ENCODE data around the gene NKAIN2. TPM values are rescaled to one million over a fixed set of nuclear protein-coding genes. Genes with fewer than 3 reads are reported as not detected.

NKAIN2 gene
- polyA plus RNA-seq, 1 donor (not counting 4 experiments of a cell fraction or from before 2014, with no cell fraction given), result 0.13 TPM

DNA sequence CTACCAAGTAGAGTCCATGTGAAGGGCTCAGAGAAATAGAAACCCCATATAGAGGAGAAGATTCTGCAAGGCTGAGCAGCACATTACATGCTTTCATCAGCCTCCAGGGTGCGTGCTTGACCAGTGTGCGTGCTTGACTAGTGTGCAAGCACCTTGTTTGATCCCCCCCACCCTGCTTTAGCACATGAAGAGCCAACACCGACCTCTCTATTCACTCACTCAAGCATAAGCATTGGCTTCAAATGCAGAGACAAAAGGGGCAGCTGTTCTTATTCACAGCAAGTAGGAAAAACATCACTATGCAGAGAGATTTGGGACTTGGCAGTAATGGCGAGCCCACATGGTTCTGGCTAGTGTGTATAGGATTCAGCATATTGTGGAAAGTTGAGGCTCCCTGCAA is 879.8 kb downstream of the NKAIN2 start:
- DNase-seq (ENCODE audit: low read depth, low spot score) (no peak), FAIRE-seq (no peak)
- no peak overlapping the region for H2AFZ ChIP-seq (ENCODE audit: control insufficient read depth, low read length)
- no peak overlapping the region for H3K4me3 ChIP-seq (ENCODE audit: control insufficient read depth in 2 of 3, extremely low read depth in 1 of 3, insufficient read depth in 2 of 3, low read depth in 1 of 3, low read length in 3 of 3)
- no peak for TF ChIP-seq EZH2 (IDR thresholded peaks at IDR 0.05; ENCODE audit: low read length)
- TF ChIP-seq, protein P1, sequence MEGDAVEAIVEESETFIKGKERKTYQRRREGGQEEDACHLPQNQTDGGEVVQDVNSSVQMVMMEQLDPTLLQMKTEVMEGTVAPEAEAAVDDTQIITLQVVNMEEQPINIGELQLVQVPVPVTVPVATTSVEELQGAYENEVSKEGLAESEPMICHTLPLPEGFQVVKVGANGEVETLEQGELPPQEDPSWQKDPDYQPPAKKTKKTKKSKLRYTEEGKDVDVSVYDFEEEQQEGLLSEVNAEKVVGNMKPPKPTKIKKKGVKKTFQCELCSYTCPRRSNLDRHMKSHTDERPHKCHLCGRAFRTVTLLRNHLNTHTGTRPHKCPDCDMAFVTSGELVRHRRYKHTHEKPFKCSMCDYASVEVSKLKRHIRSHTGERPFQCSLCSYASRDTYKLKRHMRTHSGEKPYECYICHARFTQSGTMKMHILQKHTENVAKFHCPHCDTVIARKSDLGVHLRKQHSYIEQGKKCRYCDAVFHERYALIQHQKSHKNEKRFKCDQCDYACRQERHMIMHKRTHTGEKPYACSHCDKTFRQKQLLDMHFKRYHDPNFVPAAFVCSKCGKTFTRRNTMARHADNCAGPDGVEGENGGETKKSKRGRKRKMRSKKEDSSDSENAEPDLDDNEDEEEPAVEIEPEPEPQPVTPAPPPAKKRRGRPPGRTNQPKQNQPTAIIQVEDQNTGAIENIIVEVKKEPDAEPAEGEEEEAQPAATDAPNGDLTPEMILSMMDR (optimal IDR thresholded peaks at IDR 0.05 in 1 of 3, IDR thresholded peaks at IDR 0.05 in 1 of 3, conservative IDR thresholded peaks at IDR 0.05 in 1 of 3; ENCODE audit: extremely low read depth in 1 of 3, insufficient read depth in 2 of 3, low read length in 3 of 3), result peak in 1 of 3 experiments; percentile 38
- H3K4me2 ChIP-seq (ENCODE audit: control insufficient read depth, extremely low read depth, insufficient read depth, low read depth, low read length), result no peak overlapping the region
- no peaks in the 10 kb centered on the region for H4K20me1 ChIP-seq (ENCODE audit: control insufficient read depth, extremely low read depth, insufficient read depth, low read length)
- H3K36me3 ChIP-seq (ENCODE audit: control insufficient read depth in 2 of 2, extremely low read depth in 1 of 2, insufficient read depth in 2 of 2, low read length in 2 of 2), result no peaks in the 10 kb centered on the region
- H3K9ac ChIP-seq (ENCODE audit: control insufficient read depth, extremely low read depth, insufficient read depth, low read length), result no peak overlapping the region
- H3K9me3 ChIP-seq (ENCODE audit: control insufficient read depth, low read depth, low read length), result no peaks in the 10 kb centered on the region
- H3K4me1 ChIP-seq (ENCODE audit: control insufficient read depth, extremely low read depth, insufficient read depth, low read length), result no peaks in the 10 kb centered on the region
- H3K79me2 ChIP-seq (ENCODE audit: control insufficient read depth, insufficient read depth, low read length), result no peaks in the 10 kb centered on the region
- dilution Hi-C loops (cut with MboI; ENCODE audit: extremely low pct_ligation_motif_present, low sequenced_read_pairs), result no loop called here
- no peak overlapping the region for H3K27ac ChIP-seq (ENCODE audit: control insufficient read depth, insufficient read depth, low read length)
- H3K27me3 ChIP-seq (ENCODE audit: control insufficient read depth, extremely low read depth, insufficient read depth, low read length), result no peaks in the 10 kb centered on the region
- H3K9me1 ChIP-seq (ENCODE audit: control insufficient read depth, extremely low read depth, insufficient read depth, low read length), result no peaks in the 10 kb centered on the region

- TF ChIP-seq EZH2 (IDR thresholded peaks at IDR 0.05; ENCODE audit: low read length), result no peak
- TF ChIP-seq, protein P1 (optimal IDR thresholded peaks at IDR 0.05 in 1 of 3, IDR thresholded peaks at IDR 0.05 in 1 of 3, conservative IDR thresholded peaks at IDR 0.05 in 1 of 3; ENCODE audit: extremely low read depth in 1 of 3, insufficient read depth in 2 of 3, low read length in 3 of 3), result no peak
- no peak overlapping the region for H3K9ac ChIP-seq (ENCODE audit: control insufficient read depth, extremely low read depth, insufficient read depth, low read length)
- H3K4me1 ChIP-seq (ENCODE audit: control insufficient read depth, extremely low read depth, insufficient read depth, low read length), result no peaks in the 10 kb centered on the region
- H3K27ac ChIP-seq (ENCODE audit: control insufficient read depth, insufficient read depth, low read length), result no peak overlapping the region
- no peaks in the 10 kb centered on the region for H3K9me1 ChIP-seq (ENCODE audit: control insufficient read depth, extremely low read depth, insufficient read depth, low read length)
- H3K9me3 ChIP-seq (ENCODE audit: control insufficient read depth, low read depth, low read length), result no peaks in the 10 kb centered on the region
- FAIRE-seq (no peak), DNase-seq (ENCODE audit: low read depth, low spot score) (no peak)
- H3K79me2 ChIP-seq (ENCODE audit: control insufficient read depth, insufficient read depth, low read length), result no peaks in the 10 kb centered on the region
- H2AFZ ChIP-seq (ENCODE audit: control insufficient read depth, low read length), result no peak overlapping the region
- no peak overlapping the region for H3K4me2 ChIP-seq (ENCODE audit: control insufficient read depth, extremely low read depth, insufficient read depth, low read depth, low read length)
- no peaks in the 10 kb centered on the region for H3K36me3 ChIP-seq (ENCODE audit: control insufficient read depth in 2 of 2, extremely low read depth in 1 of 2, insufficient read depth in 2 of 2, low read length in 2 of 2)
- H3K4me3 ChIP-seq (ENCODE audit: control insufficient read depth in 2 of 3, extremely low read depth in 1 of 3, insufficient read depth in 2 of 3, low read depth in 1 of 3, low read length in 3 of 3), result no peak overlapping the region
- no peaks in the 10 kb centered on the region for H3K27me3 ChIP-seq (ENCODE audit: control insufficient read depth, extremely low read depth, insufficient read depth, low read length)
- H4K20me1 ChIP-seq (ENCODE audit: control insufficient read depth, extremely low read depth, insufficient read depth, low read length), result no peaks in the 10 kb centered on the region
- dilution Hi-C loops (cut with MboI; ENCODE audit: extremely low pct_ligation_motif_present, low sequenced_read_pairs), result no loop called here
These were observed 881.0 kb downstream of the NKAIN2 start for GRCh38 chr6:124684621-124685020.
